ENCODE measurements around the gene ADCY9.

Gene ADCY9

GRCh38 chr16:3945751-3946603 is 170.3 kb downstream of the ADCY9 start:
- no peak for TF ChIP-seq SIN3A (IDR thresholded peaks at IDR 0.05; ENCODE audit: borderline replicate concordance, insufficient read depth, low read length)
- no peak for TF ChIP-seq REST (IDR thresholded peaks at IDR 0.05; ENCODE audit: insufficient read depth in 1 of 2, low read depth in 2 of 2, low read length in 2 of 2)
- TF ChIP-seq TAF1 (IDR thresholded peaks at IDR 0.05; ENCODE audit: borderline replicate concordance, insufficient read depth, low read length), result no peak
- TF ChIP-seq POLR2AphosphoS5 (IDR thresholded peaks at IDR 0.05; ENCODE audit: low read depth, low read length), result no peak
- TF ChIP-seq FOXP2 (optimal IDR thresholded peaks at IDR 0.05; ENCODE audit: borderline replicate concordance, extremely low read depth, extremely low read length, insufficient read depth), result no peak

GRCh38 chr16:3938843-3939624 is 177.2 kb downstream of the ADCY9 start:
- TF ChIP-seq FOXP2 (optimal IDR thresholded peaks at IDR 0.05; ENCODE audit: borderline replicate concordance, extremely low read depth, extremely low read length, insufficient read depth) (no peak), REST (IDR thresholded peaks at IDR 0.05; ENCODE audit: insufficient read depth in 1 of 2, low read depth in 2 of 2, low read length in 2 of 2) (no peak), POLR2AphosphoS5 (IDR thresholded peaks at IDR 0.05; ENCODE audit: low read depth, low read length) (no peak), TAF1 (IDR thresholded peaks at IDR 0.05; ENCODE audit: borderline replicate concordance, insufficient read depth, low read length) (no peak), SIN3A (IDR thresholded peaks at IDR 0.05; ENCODE audit: borderline replicate concordance, insufficient read depth, low read length) (no peak)

- no peak for TF ChIP-seq FOXP2 (optimal IDR thresholded peaks at IDR 0.05; ENCODE audit: borderline replicate concordance, extremely low read depth, extremely low read length, insufficient read depth)
- no peak for TF ChIP-seq POLR2AphosphoS5 (IDR thresholded peaks at IDR 0.05; ENCODE audit: low read depth, low read length)
- TF ChIP-seq TAF1 (IDR thresholded peaks at IDR 0.05; ENCODE audit: borderline replicate concordance, insufficient read depth, low read length), result no peak
- no peak for TF ChIP-seq SIN3A (IDR thresholded peaks at IDR 0.05; ENCODE audit: borderline replicate concordance, insufficient read depth, low read length)
Measured at GRCh38 chr16:3938471-3938842, 177.8 kb downstream of the ADCY9 start.

GRCh38 chr16:3937066-3937875 is 179.0 kb downstream of the ADCY9 start:
- TF ChIP-seq SIN3A (IDR thresholded peaks at IDR 0.05; ENCODE audit: borderline replicate concordance, insufficient read depth, low read length) (no peak), TAF1 (IDR thresholded peaks at IDR 0.05; ENCODE audit: borderline replicate concordance, insufficient read depth, low read length) (no peak), REST (IDR thresholded peaks at IDR 0.05; ENCODE audit: insufficient read depth in 1 of 2, low read depth in 2 of 2, low read length in 2 of 2) (no peak), FOXP2 (optimal IDR thresholded peaks at IDR 0.05; ENCODE audit: borderline replicate concordance, extremely low read depth, extremely low read length, insufficient read depth) (no peak), POLR2AphosphoS5 (IDR thresholded peaks at IDR 0.05; ENCODE audit: low read depth, low read length) (no peak)

GRCh38 chr16:3935921-3936320 is 180.3 kb downstream of the ADCY9 start:
- no peak for TF ChIP-seq SIN3A (IDR thresholded peaks at IDR 0.05; ENCODE audit: borderline replicate concordance, insufficient read depth, low read length)
- TF ChIP-seq POLR2AphosphoS5 (IDR thresholded peaks at IDR 0.05; ENCODE audit: low read depth, low read length), result no peak
- no peak for TF ChIP-seq TAF1 (IDR thresholded peaks at IDR 0.05; ENCODE audit: borderline replicate concordance, insufficient read depth, low read length)
- TF ChIP-seq FOXP2 (optimal IDR thresholded peaks at IDR 0.05; ENCODE audit: borderline replicate concordance, extremely low read depth, extremely low read length, insufficient read depth), result no peak
- no peak for TF ChIP-seq REST (IDR thresholded peaks at IDR 0.05; ENCODE audit: insufficient read depth in 1 of 2, low read depth in 2 of 2, low read length in 2 of 2)
